ENCODE results near the gene TSC22D2.
"Not testable (repeated sequence)": the region's sequence is repeated elsewhere in the genome, so short reads cannot be mapped to it uniquely, and the experiment has no call there.

GRCh38 chr3:150500960-150501359 lies 92.9 kb downstream of the TSC22D2 start:
- TF ChIP-seq, protein P1, sequence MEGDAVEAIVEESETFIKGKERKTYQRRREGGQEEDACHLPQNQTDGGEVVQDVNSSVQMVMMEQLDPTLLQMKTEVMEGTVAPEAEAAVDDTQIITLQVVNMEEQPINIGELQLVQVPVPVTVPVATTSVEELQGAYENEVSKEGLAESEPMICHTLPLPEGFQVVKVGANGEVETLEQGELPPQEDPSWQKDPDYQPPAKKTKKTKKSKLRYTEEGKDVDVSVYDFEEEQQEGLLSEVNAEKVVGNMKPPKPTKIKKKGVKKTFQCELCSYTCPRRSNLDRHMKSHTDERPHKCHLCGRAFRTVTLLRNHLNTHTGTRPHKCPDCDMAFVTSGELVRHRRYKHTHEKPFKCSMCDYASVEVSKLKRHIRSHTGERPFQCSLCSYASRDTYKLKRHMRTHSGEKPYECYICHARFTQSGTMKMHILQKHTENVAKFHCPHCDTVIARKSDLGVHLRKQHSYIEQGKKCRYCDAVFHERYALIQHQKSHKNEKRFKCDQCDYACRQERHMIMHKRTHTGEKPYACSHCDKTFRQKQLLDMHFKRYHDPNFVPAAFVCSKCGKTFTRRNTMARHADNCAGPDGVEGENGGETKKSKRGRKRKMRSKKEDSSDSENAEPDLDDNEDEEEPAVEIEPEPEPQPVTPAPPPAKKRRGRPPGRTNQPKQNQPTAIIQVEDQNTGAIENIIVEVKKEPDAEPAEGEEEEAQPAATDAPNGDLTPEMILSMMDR (IDR thresholded peaks at IDR 0.05; ENCODE audit: poor library complexity) = not testable (repeated sequence)
- TF ChIP-seq EZH2 (IDR thresholded peaks at IDR 0.05; ENCODE audit: borderline replicate concordance) = not testable (repeated sequence)
